M059J (cell line): Measurements from ENCODE around the gene PTF1A. TPM values are rescaled to one million over a fixed set of nuclear protein-coding genes. Genes with fewer than 3 reads are reported as not detected.
"Not testable (repeated sequence)": the region's sequence is repeated elsewhere in the genome, so short reads cannot be mapped to it uniquely, and the experiment has no call there.

Experiments
- DNase-seq: peaks from one replicate; pipeline ENCODE4 v3.0.0-alpha.2; 2012; ENCODE audit warnings: low read depth
- total RNA-seq: library from RNA; depleted of rRNA; stranded (reverse); fragments of >200 nt; shearing (Covaris generic); gene quantifications from 2 replicates; pipeline ENCODE4 v1.2.3, GENCODE V29; 2014; rRNA removed

Gene PTF1A
- total RNA-seq, 1 experiment from 2014 or later, result not detected

DNA sequence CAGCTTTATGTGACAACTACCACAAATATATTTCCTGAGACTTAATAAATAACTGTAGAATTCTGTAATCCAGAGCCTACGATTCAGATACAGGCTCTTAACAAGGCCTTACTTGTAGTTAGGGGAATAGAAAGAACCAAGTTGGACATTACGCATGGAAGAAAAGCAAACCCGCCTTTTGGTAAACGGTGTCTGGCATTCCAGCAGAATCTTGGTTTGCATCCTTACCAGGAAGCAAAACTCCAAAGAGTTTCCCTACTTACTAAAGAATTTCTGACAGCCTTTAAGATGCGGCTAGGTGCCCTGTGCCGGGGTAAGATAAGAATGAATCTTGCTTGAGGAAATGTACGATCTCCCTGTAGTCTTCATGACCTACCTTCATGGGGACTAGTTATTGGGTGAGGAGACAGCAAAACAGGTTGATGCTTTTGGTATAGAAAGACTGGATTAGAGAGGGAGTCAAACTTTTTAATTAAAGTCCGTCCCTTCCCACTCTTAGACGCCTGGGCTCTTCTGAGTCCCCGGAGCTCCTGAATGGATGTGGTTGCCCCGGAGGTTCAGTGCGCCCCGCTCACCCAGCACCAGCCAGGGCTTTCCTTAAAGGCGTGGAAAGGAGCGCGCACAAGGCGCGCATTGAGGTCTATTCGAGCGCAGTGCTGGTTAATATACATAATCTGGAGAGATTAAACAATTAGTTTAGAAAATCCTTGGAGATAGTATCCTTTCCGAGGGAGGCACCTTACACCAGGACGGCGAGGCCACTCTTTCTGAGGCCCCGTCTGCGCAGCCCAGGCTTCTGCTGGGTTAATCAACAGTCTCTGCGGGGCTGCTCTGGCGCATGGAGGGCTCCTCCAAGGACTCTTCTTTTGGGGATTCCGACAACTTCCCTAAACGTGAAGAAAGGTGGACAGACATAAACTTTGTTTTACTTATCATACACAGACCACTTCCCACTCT is 11.5 kb downstream of the PTF1A start:
- DNase-seq, result no peak

DNA sequence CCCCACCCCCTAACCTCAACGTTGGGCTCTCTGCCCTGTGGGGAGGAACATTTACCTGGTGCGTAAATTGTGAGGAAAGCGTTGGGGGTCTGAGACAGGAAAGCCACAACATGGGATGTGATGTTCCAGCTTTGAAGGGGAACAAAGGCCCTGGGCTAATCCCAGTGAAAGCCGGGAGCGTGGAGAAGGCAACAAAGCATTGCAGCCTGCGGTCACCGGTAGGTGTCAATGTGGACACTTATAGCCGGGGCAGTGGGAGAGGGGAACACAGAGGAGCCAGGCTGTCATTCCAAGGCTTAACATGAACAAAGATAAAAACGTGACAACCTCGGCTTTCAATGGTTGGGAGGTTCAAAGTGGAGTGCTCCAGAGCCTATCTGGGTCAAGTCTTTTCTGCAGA is 12.7 kb downstream of the PTF1A start:
- no peak for DNase-seq

DNA sequence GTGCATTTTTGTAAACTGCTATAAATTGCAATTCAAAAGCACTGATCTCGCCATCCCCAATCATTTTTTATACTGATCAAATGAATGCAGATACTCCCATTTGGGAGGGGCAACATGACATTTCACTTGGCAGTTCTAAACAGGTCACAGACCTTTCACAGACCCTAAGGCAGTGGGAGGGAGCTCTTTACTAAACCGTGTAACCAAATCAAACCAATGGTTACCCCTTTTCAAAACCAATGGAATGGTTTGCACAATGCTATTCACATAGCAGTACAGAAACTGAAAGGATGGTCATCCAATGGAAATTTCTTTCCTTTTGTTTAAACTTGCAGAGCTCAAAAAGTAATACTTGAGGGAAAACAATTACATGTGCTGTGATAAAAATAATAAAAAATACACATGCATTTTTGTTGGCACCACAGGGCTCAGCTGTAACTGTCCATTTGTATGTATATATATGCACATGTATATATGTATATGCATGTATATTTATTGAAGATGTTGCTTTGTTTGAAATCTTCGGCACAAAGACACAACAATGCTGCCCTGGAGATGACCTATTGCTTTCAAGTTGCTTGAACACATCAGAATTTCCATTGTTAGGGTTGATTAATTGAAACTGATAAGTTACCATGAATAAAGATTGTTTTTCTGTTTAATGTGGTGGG is 14.0 kb downstream of the PTF1A start:
- no peak for DNase-seq

DNA sequence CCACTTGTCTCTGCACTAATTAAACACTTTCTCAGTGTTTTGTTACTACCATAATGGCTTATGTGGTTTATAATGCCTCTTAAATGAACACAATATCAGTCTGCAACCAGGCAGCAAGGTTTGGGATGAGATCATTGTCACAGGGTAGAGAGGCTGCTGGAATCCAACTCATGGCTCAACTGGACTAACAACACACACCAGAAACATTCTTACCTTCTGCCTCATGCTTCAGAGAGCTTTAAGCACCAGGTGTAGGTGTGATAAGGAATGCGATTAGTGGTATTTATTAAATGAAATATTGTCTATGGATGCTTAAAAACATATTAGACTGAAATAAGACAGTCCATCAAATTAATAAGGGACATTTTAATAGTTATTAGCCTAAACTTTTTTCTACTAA is 25.4 kb downstream of the PTF1A start:
- no peak for DNase-seq

DNA sequence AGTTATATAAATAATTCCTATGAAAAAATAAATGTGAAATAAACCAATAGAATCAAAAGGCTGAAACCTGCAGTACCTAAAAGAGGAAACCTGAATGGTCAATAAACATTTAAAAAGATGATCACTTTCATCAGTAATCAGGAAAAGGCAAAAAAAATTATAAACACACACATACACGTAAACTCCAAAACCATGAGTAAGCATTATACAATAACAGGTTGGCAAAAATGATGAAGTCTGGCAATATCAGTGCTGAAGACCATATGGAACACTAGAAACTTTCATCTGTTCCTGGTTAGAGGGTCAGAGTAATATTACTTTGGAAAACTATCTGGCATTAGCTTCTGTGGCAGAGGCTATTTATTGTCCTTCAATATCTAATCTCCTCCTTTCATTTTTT is 38.5 kb downstream of the PTF1A start:
- no peak for DNase-seq

DNA sequence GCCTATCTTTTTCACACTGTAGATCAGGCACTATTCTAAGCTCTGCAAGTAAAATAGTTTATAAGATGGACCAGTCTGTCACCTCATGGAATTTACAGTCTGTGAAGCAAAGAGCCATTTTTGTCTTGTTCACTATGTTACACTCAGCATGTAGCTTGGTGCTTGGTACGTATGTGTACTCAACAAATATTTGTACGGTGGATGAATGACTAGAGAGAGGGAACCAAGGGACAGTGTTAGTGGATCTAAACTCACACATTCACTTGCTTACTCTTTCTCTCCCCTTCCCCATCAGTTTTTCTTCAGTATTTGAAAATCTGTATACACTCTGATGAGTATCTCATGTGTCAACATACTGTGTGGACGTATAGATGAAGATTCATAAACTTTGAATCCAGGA is 45.9 kb downstream of the PTF1A start:
- no peak for DNase-seq

DNA sequence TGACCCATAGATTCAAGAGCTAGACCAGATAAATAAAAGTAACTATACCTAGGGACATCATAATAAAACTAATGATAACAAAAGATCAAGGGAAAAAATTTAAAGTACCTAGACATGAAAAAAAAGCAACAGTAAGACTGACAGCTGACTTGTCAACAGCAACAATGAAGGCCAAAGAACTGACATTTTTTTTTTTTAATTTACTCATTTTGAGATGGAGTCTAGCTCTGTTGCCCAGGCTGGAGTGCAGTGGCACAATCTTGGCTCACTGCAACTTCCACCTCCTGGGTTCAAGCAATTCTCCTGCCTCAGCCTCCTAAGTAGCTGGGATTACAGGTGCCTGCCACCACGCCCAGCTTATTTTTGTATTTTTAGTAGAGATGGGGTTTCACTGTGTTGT is 49.7 kb downstream of the PTF1A start:
- DNase-seq, result not testable (repeated sequence)

Other genes with a start within 250 kb of the PTF1A start
- 11.3 and 11.7 TPM in 2 replicates for gene MSRB2, start 96.7 kb upstream of the PTF1A start, total RNA-seq
- gene C10orf67, start 152.5 kb downstream of the PTF1A start, total RNA-seq, result 0.02 and 0.05 TPM in 2 replicates
- gene OTUD1, start 246.8 kb downstream of the PTF1A start, total RNA-seq, result 3.4 and 3.7 TPM in 2 replicates